A673 (cell line): ENCODE data around the gene SLC25A23. TPM values are rescaled to one million over a fixed set of nuclear protein-coding genes. Genes with fewer than 3 reads are reported as not detected.

ENCODE experiments used
- BruUV-seq: library from RNA; stranded (reverse); fragments of 400-500 nt; replicated peaks from 2 replicates; lab custom pipeline; 2021; lab: Mats Ljungman, UMichigan
- CTCF ChIA-PET: fragments of 300-600 bp; sonication (Branson Sonifier 250); formaldehyde crosslinking; loops from one replicate; lab custom pipeline; 2022; ENCODE audit warnings: antibody characterized with exemption; lab: Charles Lee
- POLR2A ChIA-PET: fragments of 300-600 bp; sonication (Branson Sonifier 250); formaldehyde crosslinking; loops from one replicate; lab custom pipeline; 2022; ENCODE audit warnings: antibody characterized with exemption; ENCODE audit not compliant: low non-redundant PET; lab: Charles Lee
- DNase-seq: peaks from one replicate; pipeline ENCODE4 v3.0.0-alpha.2; 2015; ENCODE audit warnings: low spot score
- H3K27ac ChIP-seq: fragments of 200-600 bp; sonication (generic); 2 replicates; pipeline ENCODE4 v1.5.1; 2016; ENCODE audit warnings: mixed run types, low read depth, mild to moderate bottlenecking, mixed read lengths, antibody characterized with exemption, low read length; ENCODE audit not compliant: poor library complexity, severe bottlenecking
- H3K27me3 ChIP-seq: fragments of 200-600 bp; sonication (generic); replicated peaks from 2 replicates; pipeline ENCODE4 v1.6.1; 2017; ENCODE audit warnings: mixed run types, low read depth, mild to moderate bottlenecking, mixed read lengths, antibody characterized with exemption, low read length; ENCODE audit not compliant: insufficient read depth, poor library complexity
- H3K36me3 ChIP-seq: fragments of 200-600 bp; sonication (generic); 2 replicates; pipeline ENCODE4 v1.6.1; 2016; ENCODE audit warnings: mixed run types, mild to moderate bottlenecking, mixed read lengths, antibody characterized with exemption, low read length; ENCODE audit not compliant: insufficient read depth, poor library complexity, severe bottlenecking
- H3K4me1 ChIP-seq: fragments of 200-600 bp; sonication (generic); 2 replicates; pipeline ENCODE4 v1.6.1; 2017; ENCODE audit warnings: mixed run types, mild to moderate bottlenecking, mixed read lengths, antibody characterized with exemption, low read length; ENCODE audit not compliant: insufficient read depth, poor library complexity, severe bottlenecking
- H3K4me3 ChIP-seq: fragments of 200-600 bp; sonication (generic); 2 replicates; pipeline ENCODE4 v1.5.1; 2016; ENCODE audit warnings: low read depth, mixed run types, mild to moderate bottlenecking, mixed read lengths, low read length; ENCODE audit not compliant: poor library complexity, severe bottlenecking
- H3K9me3 ChIP-seq: fragments of 200-600 bp; sonication (generic); 2 replicates; pipeline ENCODE4 v1.6.1; 2016; ENCODE audit warnings: mixed run types, low read depth, mild to moderate bottlenecking, mixed read lengths, antibody characterized with exemption, low read length; ENCODE audit not compliant: poor library complexity, severe bottlenecking
- EZH2 ChIP-seq: fragments of 200-600 bp; sonication (generic); IDR thresholded peaks from 2 replicates; pipeline ENCODE4 v1.6.1; 2017; ENCODE audit warnings: borderline replicate concordance, low read depth, mild to moderate bottlenecking, mixed read lengths, antibody characterized with exemption, low read length; ENCODE audit not compliant: poor library complexity, severe bottlenecking
- intact Hi-C: fragments of 100-400 bp; cut with micrococcal nuclease; formaldehyde crosslinking; loops from one replicate; pipeline ENCODE4 v1.10.0; 2022; ENCODE audit not compliant: unreplicated experiment
- total RNA-seq: library from RNA; stranded (reverse); gene quantifications from 2 replicates; pipeline ENCODE4 v1.2.3, GENCODE V29; 2021
- TF ChIP-seq, protein P1 (sequence below): fragments of 300-800, 200-600 bp; sonication (generic); conservative IDR thresholded peaks from 2 replicates; pipeline ENCODE4 v1.5.1; 2017; ENCODE audit warnings: low read depth, mild to moderate bottlenecking, antibody characterized with exemption, low read length, moderate library complexity, mixed read lengths

SLC25A23 gene
- total RNA-seq, 1 experiment from 2014 or later: 39.9 TPM

DNA sequence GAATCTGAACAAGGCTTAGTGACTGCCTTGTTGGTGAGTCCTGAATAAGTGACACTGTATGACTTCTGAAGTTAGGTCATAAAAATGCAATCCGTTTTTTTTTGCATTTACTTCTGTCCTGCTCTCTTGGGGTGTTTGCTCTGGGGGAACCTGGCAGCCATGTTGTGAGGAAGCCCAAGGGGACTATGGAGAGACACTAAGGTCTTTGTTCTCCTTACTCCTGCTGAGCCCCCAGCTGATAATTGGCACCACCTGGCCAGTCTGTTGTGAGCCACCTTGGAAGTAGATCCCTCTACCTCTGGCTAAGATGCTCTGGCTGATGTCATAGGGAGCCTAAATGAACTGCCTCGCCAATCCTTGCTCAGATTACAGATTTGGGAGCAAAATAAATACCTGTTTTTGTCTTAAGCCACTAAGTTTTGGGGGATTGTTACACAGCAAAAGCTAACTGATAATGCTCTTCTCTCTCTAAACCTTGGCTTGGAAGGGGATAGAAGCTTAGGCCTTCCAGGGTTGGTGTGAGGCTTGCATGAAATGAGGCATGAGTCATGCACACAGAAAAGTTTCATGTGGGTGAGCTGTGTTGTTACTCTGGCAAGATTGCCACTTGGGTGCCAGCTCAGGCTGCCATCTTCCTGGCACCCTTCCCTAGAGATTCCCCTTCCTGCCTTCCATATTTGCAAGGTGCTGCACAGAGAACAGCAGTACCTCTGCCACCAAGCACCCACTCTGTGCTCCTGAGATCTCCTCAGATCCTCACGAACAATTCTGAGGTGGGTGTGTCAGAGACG, 32.4 kb upstream of the SLC25A23 start:
- TF ChIP-seq, protein P1, sequence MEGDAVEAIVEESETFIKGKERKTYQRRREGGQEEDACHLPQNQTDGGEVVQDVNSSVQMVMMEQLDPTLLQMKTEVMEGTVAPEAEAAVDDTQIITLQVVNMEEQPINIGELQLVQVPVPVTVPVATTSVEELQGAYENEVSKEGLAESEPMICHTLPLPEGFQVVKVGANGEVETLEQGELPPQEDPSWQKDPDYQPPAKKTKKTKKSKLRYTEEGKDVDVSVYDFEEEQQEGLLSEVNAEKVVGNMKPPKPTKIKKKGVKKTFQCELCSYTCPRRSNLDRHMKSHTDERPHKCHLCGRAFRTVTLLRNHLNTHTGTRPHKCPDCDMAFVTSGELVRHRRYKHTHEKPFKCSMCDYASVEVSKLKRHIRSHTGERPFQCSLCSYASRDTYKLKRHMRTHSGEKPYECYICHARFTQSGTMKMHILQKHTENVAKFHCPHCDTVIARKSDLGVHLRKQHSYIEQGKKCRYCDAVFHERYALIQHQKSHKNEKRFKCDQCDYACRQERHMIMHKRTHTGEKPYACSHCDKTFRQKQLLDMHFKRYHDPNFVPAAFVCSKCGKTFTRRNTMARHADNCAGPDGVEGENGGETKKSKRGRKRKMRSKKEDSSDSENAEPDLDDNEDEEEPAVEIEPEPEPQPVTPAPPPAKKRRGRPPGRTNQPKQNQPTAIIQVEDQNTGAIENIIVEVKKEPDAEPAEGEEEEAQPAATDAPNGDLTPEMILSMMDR: no peak
- no peak for TF ChIP-seq EZH2
- Histone ChIP-seq H3K27me3 (no peaks in the 10 kb centered on the region), H3K27ac (no peak overlapping the region), H3K36me3 (no peaks in the 10 kb centered on the region), H3K9me3 (peaks cover 3% of the 10 kb centered on the region), H3K4me3 (no peak overlapping the region), H3K4me1 (no peaks in the 10 kb centered on the region)
- CTCF ChIA-PET: interaction anchor here (0.5 kb wide), 1 partner anchor 12 kb away, joined by 4 read pairs; no protein-coding TSS in a partner anchor
- no TSS peak for BruUV-seq
- intact Hi-C loops: no loop called here
- POLR2A ChIA-PET: no interaction called here
- no peak for DNase-seq

DNA sequence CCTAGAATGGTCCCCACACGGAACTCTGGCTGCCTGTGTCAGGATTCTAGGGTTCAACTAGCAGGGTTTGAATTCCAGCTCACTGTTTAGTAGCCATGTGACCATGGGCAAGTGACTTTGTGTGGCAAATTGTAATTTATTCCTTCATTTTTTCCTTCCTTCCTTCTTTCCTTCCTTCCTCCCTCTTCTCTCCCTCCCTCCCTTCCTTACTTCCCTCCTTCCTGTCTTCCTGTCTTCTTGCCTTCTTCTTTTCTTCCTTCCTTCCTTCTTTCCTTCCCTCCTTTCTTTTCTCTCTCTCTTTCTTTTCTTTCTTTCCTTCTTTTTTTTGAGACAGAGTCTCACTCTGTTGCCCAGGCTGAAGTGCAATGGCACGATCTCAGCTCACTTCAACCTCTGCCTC, 30.5 kb upstream of the SLC25A23 start:
- intact Hi-C loops: no loop called here
- Histone ChIP-seq H3K9me3 (peaks cover 3% of the 10 kb centered on the region), H3K4me1 (no peaks in the 10 kb centered on the region), H3K27ac (no peak overlapping the region), H3K36me3 (no peaks in the 10 kb centered on the region), H3K4me3 (no peak overlapping the region), H3K27me3 (no peaks in the 10 kb centered on the region)
- POLR2A ChIA-PET: interaction anchor here (0.6 kb wide), 1 partner anchor 11 kb away, joined by 18 read pairs; no protein-coding TSS in a partner anchor
- TF ChIP-seq, protein P1: no peak
- TF ChIP-seq EZH2: no peak
- DNase-seq: no peak
- CTCF ChIA-PET: no interaction called here
- no TSS peak for BruUV-seq

DNA sequence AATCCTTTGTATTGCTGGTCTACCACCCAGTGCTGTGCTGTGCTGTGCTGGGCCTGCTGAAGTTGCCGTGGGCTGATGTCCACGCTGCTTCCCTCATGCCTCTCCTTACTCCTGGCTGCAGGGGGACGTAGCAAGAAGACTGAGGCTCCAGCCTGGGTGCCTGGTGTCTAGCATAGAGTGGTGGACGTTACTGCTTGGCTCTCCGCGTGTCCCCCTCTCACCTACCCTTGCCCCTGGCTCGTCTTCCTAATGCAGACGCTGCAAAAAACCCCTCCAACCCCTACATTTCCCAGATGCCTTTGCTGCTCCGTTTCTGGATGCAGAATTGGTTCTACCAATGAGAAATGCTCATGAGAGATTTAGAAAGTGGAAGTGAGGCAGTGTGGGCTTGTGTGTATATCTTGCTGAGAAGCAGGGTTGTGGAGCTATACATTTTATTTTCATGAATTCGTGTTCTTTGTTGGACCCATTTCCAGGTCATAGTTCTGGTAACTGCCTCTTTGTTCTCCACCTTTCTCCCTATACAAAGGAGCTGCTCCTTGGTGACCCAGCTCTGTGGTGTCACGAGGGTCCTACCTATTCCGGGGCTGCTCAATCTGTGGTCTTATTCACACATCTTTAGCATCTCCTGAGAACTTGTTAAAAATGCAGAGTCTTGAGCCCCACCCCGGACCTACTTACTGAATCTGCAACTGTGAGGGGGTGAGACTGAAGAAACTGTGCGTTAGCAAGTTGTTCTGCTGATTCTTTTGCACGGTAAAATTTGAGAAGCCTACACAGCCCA, 29.9 kb upstream of the SLC25A23 start:
- intact Hi-C loops: no loop called here
- Histone ChIP-seq H3K27ac (no peak overlapping the region), H3K9me3 (peaks cover 3% of the 10 kb centered on the region), H3K27me3 (no peaks in the 10 kb centered on the region), H3K4me3 (no peak overlapping the region), H3K4me1 (no peaks in the 10 kb centered on the region), H3K36me3 (no peaks in the 10 kb centered on the region)
- ChIA-PET CTCF (no interaction called here), POLR2A (interaction anchor here (0.6 kb wide), 1 partner anchor 11 kb away, joined by 18 read pairs; no protein-coding TSS in a partner anchor)
- no peak for DNase-seq
- BruUV-seq: no TSS peak
- TF ChIP-seq, protein P1: no peak
- TF ChIP-seq EZH2: no peak
